PC-9 (cell line): ENCODE data around the gene FTSJ1.

Experiments
- CTCF ChIP-seq: fragments of 200-600 bp; sonication (generic); conservative IDR thresholded peaks from 2 replicates; pipeline ENCODE4 v1.6.1; 2017; ENCODE audit warnings: mixed run types, antibody characterized with exemption, mild to moderate bottlenecking, moderate library complexity
- EZH2 ChIP-seq: fragments of 200-600 bp; sonication (generic); IDR thresholded peaks from 2 replicates; pipeline ENCODE4 v1.8.0; 2017; ENCODE audit warnings: antibody characterized with exemption, low read depth

- no peak for TF ChIP-seq CTCF
- no peak for TF ChIP-seq EZH2
Measured at GRCh38 chrX:48508400-48509244, 32.6 kb downstream of the FTSJ1 start, which contains the start of gene PORCN.
